SIG-M5 (cell line): ENCODE results near the gene FXYD2.
"Not testable (repeated sequence)": the region's sequence is repeated elsewhere in the genome, so short reads cannot be mapped to it uniquely, and the experiment has no call there.

ENCODE experiments used
- DNase-seq: peaks from one replicate; lab custom pipeline; 2025; lab: John Stamatoyannopoulos, UW

FXYD2 gene

DNA sequence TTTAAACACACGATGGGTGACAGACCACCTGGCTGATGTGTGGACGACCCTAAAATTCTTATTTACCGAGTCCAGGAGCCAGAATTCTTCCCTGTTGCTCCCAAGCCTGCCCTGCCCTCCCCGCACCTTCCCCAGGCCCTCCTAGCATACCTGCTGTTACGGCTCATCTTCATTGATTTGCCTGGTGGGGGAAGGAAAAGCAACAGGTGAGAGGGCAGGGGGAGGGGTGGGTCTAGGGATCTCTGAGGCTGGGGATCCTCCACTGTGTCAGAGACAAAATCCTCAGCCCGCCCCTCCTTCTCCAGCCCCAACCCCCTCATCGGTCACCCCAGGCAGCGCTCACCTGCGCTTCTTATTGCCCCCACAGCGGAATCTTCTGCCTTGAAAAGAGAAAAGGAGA is 4.0 kb downstream of the FXYD2 start:
- DNase-seq = no peak

DNA sequence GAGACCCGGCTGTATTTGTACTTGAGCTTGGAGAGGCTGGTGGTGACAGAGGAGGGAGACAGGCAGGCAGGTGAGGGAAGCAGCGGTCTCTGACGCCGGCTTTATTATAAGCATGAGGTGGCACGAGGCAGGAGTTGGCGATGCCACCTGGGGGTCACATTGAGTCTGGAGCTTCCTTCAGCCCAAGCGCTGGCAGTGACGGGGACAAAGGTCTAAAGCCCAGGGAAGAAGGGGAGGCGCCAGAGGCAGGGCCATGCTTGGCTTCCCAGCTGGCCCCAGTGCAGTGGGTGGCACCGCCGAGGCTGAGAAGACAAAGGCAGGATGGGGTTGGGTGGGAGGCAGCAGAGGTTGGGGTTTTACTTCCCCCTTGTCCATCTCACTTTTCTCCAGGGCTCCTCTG is 4.5 kb downstream of the FXYD2 start:
- no peak for DNase-seq

GRCh38 chr11:117819096-117820040 is 5.2 kb downstream of the FXYD2 start:
- DNase-seq = no peak

- no peak for DNase-seq
Measured at GRCh38 chr11:117818041-117818873, 6.3 kb downstream of the FXYD2 start.

DNA sequence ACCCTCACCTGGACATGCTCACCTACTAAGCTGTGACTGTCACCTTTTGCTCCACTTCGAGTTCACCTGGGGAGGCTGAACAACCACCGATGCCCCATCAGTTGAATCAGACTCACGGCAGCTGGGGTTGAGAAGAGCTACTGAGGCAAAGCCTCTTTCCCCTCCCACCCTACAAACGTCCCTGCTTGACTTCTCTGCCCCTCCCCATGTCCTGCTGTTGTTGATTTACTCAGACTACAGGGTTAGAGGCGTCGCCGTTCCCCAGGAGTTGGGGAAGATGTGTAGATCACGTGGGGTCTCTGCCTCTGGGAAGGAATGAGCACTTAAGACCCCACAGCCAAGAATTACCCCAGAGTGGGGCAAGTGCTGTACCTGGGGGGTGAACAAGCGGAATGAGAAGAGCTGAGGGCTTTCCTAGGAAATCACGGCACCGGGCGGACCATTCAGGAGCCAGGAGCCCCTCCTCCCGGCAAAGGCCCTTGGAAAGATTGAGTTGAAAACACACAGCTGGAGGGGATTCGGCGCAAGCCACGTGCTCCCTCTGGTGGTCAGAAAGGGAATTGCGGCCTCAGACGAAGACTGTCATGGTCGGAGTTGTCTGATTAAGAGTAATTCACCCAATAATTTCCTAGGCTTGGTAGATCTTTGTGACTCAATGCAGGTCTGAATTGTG is 7.0 kb downstream of the FXYD2 start:
- DNase-seq = no peak

DNA sequence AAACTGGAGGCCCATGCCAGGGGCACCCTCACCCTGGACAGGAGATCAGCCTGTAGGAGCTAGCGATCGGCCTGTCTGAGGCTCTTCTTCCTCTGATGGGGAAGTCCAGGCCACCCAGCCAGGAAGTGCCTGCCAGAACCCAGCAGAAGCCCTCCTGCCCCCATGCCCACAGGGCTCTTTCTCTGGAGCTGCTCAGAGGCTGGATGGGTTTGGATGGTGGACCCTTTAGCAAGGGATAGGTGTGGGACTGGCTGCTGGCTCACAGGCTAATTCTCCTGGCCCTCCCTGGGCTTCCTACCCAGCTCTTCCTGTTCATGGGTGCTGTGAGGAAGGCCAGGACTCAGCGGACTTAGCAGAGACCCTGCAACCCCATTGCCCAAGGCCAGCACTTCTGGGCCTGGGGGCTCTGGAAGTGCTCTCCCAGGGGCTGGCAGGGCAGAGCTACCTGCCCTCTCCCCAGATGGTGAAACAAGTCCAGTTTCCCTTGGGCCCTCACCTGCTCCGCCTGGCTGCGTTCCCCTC is 7.6 kb downstream of the FXYD2 start:
- DNase-seq = no peak

- DNase-seq = no peak
Measured at GRCh38 chr11:117816151-117816741, 8.3 kb downstream of the FXYD2 start.

GRCh38 chr11:117815262-117815803 is 9.2 kb downstream of the FXYD2 start:
- peak; percentile 79 for DNase-seq

GRCh38 chr11:117814766-117815261 is 9.7 kb downstream of the FXYD2 start:
- DNase-seq = no peak

GRCh38 chr11:117814204-117814765 is 10.3 kb downstream of the FXYD2 start:
- DNase-seq = no peak

DNA sequence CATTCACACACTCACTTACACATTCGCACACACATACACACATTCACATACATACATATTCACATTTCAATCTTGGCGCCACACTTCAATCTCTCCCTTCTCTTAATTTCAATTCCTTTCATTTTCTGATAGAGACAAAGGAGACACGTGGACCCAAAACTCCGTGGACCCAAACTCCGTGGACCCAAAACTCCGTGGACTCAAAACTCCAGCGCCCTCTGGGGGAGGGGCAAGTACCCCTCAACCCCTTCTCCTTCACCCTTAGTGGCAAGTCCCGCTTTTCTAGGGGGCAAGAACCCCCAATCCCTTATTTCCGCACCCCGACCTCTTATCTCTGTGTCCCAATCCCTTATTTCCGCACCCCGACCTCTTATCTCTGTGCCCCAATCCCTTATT is 14.5 kb downstream of the FXYD2 start:
- not testable (repeated sequence) for DNase-seq

DNA sequence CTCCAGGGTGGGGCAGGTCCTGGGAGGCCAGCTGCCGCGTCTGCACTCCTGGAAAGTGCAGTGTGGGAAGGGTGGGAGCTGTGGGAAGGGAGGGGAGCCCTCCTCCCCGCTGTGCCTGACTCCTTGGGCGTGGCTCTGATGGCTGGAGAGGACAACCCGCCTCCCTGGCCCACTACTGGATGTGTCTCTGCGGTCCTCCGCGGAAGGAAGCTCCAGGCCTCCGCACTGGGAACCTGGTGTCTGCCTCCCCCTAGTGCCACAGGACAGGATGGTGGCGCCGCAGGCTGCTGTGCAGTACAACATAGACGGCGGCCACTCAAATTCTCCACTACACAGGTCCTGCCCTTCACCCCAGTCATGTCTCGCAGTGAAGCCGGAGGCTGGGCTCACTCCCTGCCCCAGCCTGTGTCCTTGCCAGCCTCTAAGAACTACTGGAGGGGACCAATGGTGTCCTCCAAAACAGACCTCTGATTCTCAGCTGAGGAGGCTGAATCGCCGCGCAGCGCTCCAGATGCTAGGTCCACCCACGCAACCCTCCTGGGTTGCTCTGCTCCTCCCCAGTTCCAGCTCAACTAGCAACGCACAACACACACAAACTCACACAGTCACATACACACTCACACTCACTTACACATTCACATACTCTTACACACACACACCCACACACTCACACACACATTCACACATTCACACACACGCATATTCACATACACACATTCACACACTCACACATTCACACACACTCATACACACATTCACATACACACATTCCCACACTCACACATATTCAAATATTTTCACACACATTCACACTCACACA is 15.1 kb downstream of the FXYD2 start:
- no peak for DNase-seq

DNA sequence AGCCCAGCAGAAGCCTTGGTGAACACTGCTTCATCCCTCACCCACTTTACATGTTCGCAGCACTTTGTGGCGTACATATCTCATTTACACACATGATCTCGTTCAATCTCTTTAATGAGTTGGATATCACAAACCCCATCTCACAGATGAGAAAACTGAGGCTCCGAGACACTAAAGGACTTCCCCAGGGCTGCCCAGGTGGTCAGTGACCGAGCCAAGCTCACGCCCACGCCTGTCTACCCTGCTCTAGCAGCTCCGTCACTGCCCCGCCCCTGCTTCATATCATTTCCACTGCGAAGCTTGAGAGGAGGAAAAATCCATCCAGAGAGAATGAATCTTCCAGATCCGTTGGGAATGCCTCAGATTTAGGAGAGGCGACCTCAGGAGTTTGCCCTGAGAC is 15.8 kb downstream of the FXYD2 start:
- no peak for DNase-seq

DNA sequence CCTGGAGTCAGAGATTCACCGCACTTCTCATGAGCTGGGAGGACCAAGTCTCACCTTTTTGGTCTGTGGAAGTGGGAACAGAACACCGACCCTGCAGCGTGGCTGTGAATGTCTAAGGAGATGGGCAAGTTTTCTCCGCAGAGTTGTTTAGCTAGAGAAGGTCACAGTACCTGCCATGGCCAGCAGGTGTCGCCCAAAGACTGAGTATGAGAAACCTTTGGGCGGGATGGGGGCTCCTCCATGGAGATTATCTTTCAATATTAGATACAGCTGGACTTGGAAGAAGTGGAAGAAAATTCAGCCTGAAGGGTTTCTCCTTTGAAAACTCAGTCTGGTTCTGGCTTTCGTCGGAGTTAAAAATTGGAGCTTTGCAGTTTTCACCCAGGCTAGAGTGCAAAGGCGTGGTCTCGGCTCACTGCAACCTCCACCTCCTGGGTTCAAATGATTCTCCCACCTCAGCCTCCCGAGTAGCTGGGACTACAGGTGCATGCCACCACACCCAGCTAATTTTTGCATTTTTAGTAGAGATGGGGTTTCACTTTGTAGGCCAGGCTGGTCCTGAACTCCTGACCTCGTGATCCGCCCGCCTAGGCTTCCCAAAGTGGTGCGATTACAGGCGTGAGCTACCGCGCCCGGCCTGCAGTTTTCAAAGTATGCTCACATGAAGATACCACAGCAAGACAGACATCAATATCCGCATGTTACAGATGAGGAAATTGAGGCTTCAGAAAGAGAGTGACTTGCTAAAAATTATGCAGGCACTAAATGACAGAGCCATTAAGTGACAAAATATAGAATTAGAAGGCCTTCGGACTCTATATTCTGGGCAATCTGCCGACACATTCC is 16.8 kb downstream of the FXYD2 start:
- no peak for DNase-seq

DNA sequence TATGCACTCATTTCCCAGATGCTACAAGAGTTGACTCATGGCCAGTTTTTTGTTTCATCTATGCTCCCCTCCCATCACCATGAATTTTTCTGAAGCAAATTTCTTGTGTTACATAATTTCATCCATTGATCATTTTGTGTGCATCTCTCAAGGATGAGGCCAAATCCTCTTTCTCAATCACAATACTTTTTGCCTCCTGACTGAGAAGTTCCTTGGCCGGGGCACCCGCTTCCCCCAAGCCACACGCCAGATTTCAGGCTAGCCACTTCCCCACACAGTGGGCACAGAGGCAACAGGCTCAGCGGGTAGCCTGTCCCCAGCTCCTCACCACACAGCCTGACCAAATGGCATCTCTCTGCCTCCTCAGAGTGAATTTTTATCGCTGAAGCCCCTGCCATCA is 17.7 kb downstream of the FXYD2 start:
- DNase-seq = no peak

DNA sequence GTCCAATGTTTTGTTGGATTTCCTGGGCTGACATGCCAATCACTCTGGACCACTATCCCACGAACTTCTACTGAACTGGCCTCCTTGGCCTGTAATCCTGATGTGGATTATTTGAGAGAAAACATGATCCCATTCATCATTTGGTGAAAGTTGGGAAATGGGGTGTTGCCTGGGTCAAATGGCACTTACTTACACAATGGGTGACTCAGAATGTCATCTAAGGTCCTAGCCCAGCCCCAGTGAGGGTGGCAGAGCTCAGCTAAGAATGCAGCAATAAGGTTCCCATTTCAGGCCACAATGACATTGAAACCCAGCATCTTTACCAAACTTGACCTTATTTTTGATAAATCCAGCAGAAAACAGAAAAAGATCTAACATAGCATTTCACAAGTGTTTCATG is 19.5 kb downstream of the FXYD2 start:
- no peak for DNase-seq

- no peak for DNase-seq
Measured at GRCh38 chr11:117803896-117804295, 20.6 kb downstream of the FXYD2 start.

GRCh38 chr11:117799634-117800033 is 24.9 kb downstream of the FXYD2 start:
- DNase-seq = no peak

DNA sequence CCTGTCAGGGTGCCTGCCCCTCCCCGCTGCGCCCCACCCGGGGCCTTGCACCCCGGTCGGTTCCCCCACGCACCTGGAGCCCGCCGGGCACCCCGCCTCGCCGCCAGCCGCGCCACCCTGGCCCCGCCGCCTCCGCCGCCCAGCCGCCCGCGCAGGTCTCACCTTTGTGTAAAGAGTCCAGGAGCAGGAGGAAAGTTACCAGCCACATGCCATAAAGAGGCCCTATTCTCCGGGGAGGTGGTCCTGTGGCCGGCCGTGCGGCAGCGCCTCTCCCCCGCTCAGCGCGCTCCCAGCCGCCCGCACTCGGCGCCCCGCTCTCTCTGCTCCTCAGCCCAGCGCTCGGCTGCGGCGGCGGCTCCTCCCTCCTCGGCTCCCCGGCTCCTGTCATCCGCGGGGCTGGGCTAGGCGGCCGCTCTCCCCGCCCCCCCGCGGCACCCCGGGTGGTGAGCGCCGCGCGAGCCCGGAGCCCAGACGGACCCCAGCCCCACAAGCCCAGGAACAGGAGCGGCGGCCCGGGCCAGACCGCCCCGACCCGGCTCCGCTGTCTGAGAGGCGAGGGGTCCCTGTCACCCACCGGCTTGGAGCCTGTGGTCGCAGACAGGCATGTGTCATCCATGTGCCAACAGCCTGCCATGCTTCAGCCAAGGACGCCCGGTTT is 27.5 kb downstream of the FXYD2 start, which contains the start of gene DSCAML1:
DSCAML1 (minus strand) TSS at position 345 of the 658 bp plus-strand sequence; CDS start at position 208, 137 bp downstream.
- DNase-seq = no peak
